LNCAP (cell line): Measurements from ENCODE around the gene TAGLN2.
A peak's percentile ranks its signal among the peaks of the same experiment; 100 is the strongest.

Source experiments
- CTCF ChIP-seq: fragments of 450-650 bp; IDR thresholded peaks from 2 replicates; pipeline ENCODE4 v1.5.1; 2017; ENCODE audit warnings: mild to moderate bottlenecking

The TAGLN2 gene

GRCh38 chr1:159895836-159896545, 29.3 kb downstream of the TAGLN2 start:
- TF ChIP-seq CTCF = no peak

GRCh38 chr1:159895286-159895685, 30.0 kb downstream of the TAGLN2 start:
- TF ChIP-seq CTCF = no peak

GRCh38 chr1:159892944-159893343, 32.4 kb downstream of the TAGLN2 start:
- peak; percentile 17; the same call in 1 of the 2 replicates for TF ChIP-seq CTCF

GRCh38 chr1:159891275-159892157, 33.8 kb downstream of the TAGLN2 start:
- peak; percentile 100 for TF ChIP-seq CTCF

GRCh38 chr1:159890390-159890789, 34.9 kb downstream of the TAGLN2 start:
- TF ChIP-seq CTCF = no peak

GRCh38 chr1:159889821-159890252, 35.5 kb downstream of the TAGLN2 start:
- no peak for TF ChIP-seq CTCF

- TF ChIP-seq CTCF = no peak
Observed at GRCh38 chr1:159889202-159889601, 36.1 kb downstream of the TAGLN2 start.
